Esophagus muscularis mucosa (tissue), 4 donors: ENCODE data around the gene STRIT1. TPM values are rescaled to one million over a fixed set of nuclear protein-coding genes. Genes with fewer than 3 reads are reported as not detected.
"Not testable (repeated sequence)": the region's sequence is repeated elsewhere in the genome, so short reads cannot be mapped to it uniquely, and the experiment has no call there.

Source experiments
- DNase-seq: peaks from one replicate; pipeline ENCODE4 v3.0.0-alpha.2; 2017; ENCODE audit errors: extremely low spot score
- H3K27ac ChIP-seq, 4 donors: fragments of 200-600 bp; sonication (generic); replicated peaks in 1 of 4; 1 replicate in 3 of 4; 2 replicates in 1 of 4; pipeline ENCODE4 v1.5.1; 2016 to 2019; ENCODE audit warnings: mild to moderate bottlenecking in 1 of 4
- H3K27me3 ChIP-seq, 4 donors: fragments of 200-600 bp; sonication (generic); one replicate each; pipeline versions ENCODE4 v1.5.1 to v1.6.0; 2016 to 2019
- H3K36me3 ChIP-seq, 4 donors: fragments of 200-600 bp; sonication (generic); one replicate each; pipeline ENCODE4 v1.5.1; 2016 to 2019
- H3K4me1 ChIP-seq, 4 donors: fragments of 200-600 bp; sonication (generic); one replicate each; pipeline ENCODE4 v1.5.1; 2016 to 2019
- H3K4me3 ChIP-seq, 4 donors: fragments of 200-600 bp; sonication (generic); 1 replicate in 2 of 4; 2 replicates in 2 of 4; pipeline ENCODE4 v1.5.1; 2016 to 2019; ENCODE audit warnings: mild to moderate bottlenecking in 4 of 4, moderate library complexity in 1 of 4
- H3K9me3 ChIP-seq, 4 donors: fragments of 200-600 bp; sonication (generic); 1 replicate in 3 of 4; 2 replicates in 1 of 4; pipeline ENCODE4 v1.5.1; 2016 to 2019
- CTCF ChIP-seq, 3 experiments: fragments of 200-600 bp in 2 of 3; fragments of 450-650 bp in 1 of 3; sonication (generic) in 2 of 3; IDR thresholded peaks; one replicate each; pipeline ENCODE4 v1.5.1; 2017 to 2019; ENCODE audit warnings: antibody characterized with exemption in 3 of 3, mild to moderate bottlenecking in 2 of 3, moderate library complexity in 1 of 3
- EP300 ChIP-seq: sonication (generic); formaldehyde crosslinking; IDR thresholded peaks from one replicate; pipeline ENCODE4 v1.6.1; 2017; ENCODE audit warnings: antibody characterized with exemption
- POLR2A ChIP-seq: fragments of 450-650 bp; IDR thresholded peaks from one replicate; pipeline ENCODE4 v1.6.1; 2017; ENCODE audit warnings: antibody characterized with exemption, moderate library complexity, mild to moderate bottlenecking, low read depth
- POLR2AphosphoS5 ChIP-seq, 2 donors: sonication (generic); formaldehyde crosslinking; IDR thresholded peaks; one replicate each; pipeline ENCODE4 v1.6.1; 2017; ENCODE audit warnings: antibody characterized with exemption in 2 of 2
- WGBS: methylation state at CpG from one replicate; pipeline ENCODE4 v1.1.5; 2018; 5-methylcytosine and 5-hydroxymethylcytosine counted together
- intact Hi-C: fragments of 100-400 bp; cut with DNase I; formaldehyde crosslinking; loops from one replicate; pipeline ENCODE4 v1.15.1; 2023
- total RNA-seq, 4 donors: library from RNA; depleted of rRNA; stranded (reverse); fragments of >200 nt; gene quantifications; one replicate each; pipeline versions ENCODE4 v1.1.0 to v1.2.1, GENCODE V29; 2016

STRIT1 gene
- total RNA-seq, 4 donors from 2014 or later = not detected

GRCh38 chr3:155271343-155271613, 22.2 kb downstream of the STRIT1 start:
- no peak for TF ChIP-seq POLR2AphosphoS5 (IDR thresholded peaks at IDR 0.05)
- no peak for TF ChIP-seq POLR2A
- TF ChIP-seq EP300 = no peak
- TF ChIP-seq CTCF (IDR thresholded peaks at IDR 0.05) = no peak
- no peak for DNase-seq
- no CpG with 5 or more reads among the region's 1 CpG for WGBS
- Histone ChIP-seq H3K27me3 (no peaks in the 10 kb centered on the region), H3K36me3 (no peaks in the 10 kb centered on the region), H3K4me3 (no peak overlapping the region), H3K4me1 (no peaks in the 10 kb centered on the region), H3K9me3 (no peaks in the 10 kb centered on the region), H3K27ac (no peak overlapping the region)
- intact Hi-C loops = no loop called here

- DNase-seq = no peak
- H3K36me3 ChIP-seq = no peaks in the 10 kb centered on the region
- no peak overlapping the region for H3K4me3 ChIP-seq
- intact Hi-C loops = no loop called here
- TF ChIP-seq POLR2AphosphoS5 (IDR thresholded peaks at IDR 0.05) (no peak), POLR2A (no peak), EP300 (no peak), CTCF (IDR thresholded peaks at IDR 0.05) (no peak)
- H3K4me1 ChIP-seq = no peaks in the 10 kb centered on the region
- H3K9me3 ChIP-seq = no peaks in the 10 kb centered on the region
- WGBS = 78% methylated on average over 6 of the region's 8 CpGs
- no peaks in the 10 kb centered on the region for H3K27me3 ChIP-seq
- H3K27ac ChIP-seq = no peak overlapping the region
Measured at GRCh38 chr3:155270485-155271342, 22.8 kb downstream of the STRIT1 start.

GRCh38 chr3:155270063-155270462, 23.4 kb downstream of the STRIT1 start:
- no peaks in the 10 kb centered on the region for H3K36me3 ChIP-seq
- H3K27ac ChIP-seq = no peak overlapping the region
- 82% methylated on average over 3 of the region's 3 CpGs for WGBS
- no peak for DNase-seq
- H3K4me1 ChIP-seq = no peaks in the 10 kb centered on the region
- H3K27me3 ChIP-seq = no peaks in the 10 kb centered on the region
- intact Hi-C loops = no loop called here
- no peaks in the 10 kb centered on the region for H3K9me3 ChIP-seq
- no peak overlapping the region for H3K4me3 ChIP-seq
- TF ChIP-seq POLR2AphosphoS5 (IDR thresholded peaks at IDR 0.05) (no peak), POLR2A (no peak), EP300 (no peak), CTCF (IDR thresholded peaks at IDR 0.05) (no peak)

- whole genome bisulfite sequencing = 77% methylated on average over 2 of the region's 2 CpGs
- H3K27ac ChIP-seq, intact Hi-C loops, H3K27me3 ChIP-seq, H3K36me3 ChIP-seq, H3K4me1 ChIP-seq, H3K9me3 ChIP-seq, DNase-seq, H3K4me3 ChIP-seq: not testable (repeated sequence)
Measured at GRCh38 chr3:155262855-155263254, 30.6 kb downstream of the STRIT1 start.

GRCh38 chr3:155262295-155262694, 31.2 kb downstream of the STRIT1 start:
- Histone ChIP-seq H3K9me3 (no peaks in the 10 kb centered on the region), H3K4me3 (no peak overlapping the region), H3K27ac (no peak overlapping the region), H3K36me3 (no peaks in the 10 kb centered on the region), H3K27me3 (no peaks in the 10 kb centered on the region), H3K4me1 (no peaks in the 10 kb centered on the region)
- TF ChIP-seq EP300 (no peak), CTCF (IDR thresholded peaks at IDR 0.05) (no peak), POLR2A (no peak), POLR2AphosphoS5 (IDR thresholded peaks at IDR 0.05) (no peak)
- WGBS = 92% methylated on average over 1 of the region's 1 CpG
- DNase-seq = no peak
- intact Hi-C loops = no loop called here
